ENCODE results near the gene HIBADH.

The HIBADH gene

DNA sequence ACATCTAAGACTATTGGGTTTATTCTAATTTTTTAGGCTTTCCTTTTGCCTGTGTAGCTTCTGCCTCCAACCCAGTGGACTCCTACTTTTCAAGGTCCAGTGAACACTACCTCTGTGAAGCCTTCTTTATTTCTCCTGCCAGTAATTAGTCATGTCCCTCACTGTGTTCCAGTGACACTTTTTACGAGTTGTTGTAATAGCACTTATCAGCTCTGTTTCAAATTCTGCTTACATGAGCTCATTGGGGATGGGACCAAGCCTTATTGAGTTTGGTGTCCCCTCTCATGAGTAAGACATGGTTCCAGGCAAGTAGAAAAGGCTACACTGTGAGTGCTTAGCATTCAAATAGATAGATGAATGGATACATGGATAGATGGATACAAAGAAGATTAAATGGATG lies 184.6 kb downstream of the HIBADH start (continued):
- peak; percentile 29; the same call in 1 of the 2 replicates for TF ChIP-seq ZFP69B (tag by site-specific recombination; IDR thresholded peaks at IDR 0.05)
- TF ChIP-seq, protein P1, sequence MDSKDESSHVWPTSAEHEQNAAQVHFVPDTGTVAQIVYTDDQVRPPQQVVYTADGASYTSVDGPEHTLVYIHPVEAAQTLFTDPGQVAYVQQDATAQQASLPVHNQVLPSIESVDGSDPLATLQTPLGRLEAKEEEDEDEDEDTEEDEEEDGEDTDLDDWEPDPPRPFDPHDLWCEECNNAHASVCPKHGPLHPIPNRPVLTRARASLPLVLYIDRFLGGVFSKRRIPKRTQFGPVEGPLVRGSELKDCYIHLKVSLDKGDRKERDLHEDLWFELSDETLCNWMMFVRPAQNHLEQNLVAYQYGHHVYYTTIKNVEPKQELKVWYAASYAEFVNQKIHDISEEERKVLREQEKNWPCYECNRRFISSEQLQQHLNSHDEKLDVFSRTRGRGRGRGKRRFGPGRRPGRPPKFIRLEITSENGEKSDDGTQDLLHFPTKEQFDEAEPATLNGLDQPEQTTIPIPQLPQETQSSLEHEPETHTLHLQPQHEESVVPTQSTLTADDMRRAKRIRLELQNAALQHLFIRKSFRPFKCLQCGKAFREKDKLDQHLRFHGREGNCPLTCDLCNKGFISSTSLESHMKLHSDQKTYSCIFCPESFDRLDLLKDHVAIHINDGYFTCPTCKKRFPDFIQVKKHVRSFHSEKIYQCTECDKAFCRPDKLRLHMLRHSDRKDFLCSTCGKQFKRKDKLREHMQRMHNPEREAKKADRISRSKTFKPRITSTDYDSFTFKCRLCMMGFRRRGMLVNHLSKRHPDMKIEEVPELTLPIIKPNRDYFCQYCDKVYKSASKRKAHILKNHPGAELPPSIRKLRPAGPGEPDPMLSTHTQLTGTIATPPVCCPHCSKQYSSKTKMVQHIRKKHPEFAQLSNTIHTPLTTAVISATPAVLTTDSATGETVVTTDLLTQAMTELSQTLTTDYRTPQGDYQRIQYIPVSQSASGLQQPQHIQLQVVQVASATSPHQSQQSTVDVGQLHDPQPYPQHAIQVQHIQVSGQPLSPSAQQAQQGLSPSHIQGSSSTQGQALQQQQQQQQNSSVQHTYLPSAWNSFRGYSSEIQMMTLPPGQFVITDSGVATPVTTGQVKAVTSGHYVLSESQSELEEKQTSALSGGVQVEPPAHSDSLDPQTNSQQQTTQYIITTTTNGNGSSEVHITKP (tag by site-specific recombination; IDR thresholded peaks at IDR 0.05) = 0 out of 2 replicates have a peak, but pooled peaks have one; percentile 20
- TF ChIP-seq, protein P2, sequence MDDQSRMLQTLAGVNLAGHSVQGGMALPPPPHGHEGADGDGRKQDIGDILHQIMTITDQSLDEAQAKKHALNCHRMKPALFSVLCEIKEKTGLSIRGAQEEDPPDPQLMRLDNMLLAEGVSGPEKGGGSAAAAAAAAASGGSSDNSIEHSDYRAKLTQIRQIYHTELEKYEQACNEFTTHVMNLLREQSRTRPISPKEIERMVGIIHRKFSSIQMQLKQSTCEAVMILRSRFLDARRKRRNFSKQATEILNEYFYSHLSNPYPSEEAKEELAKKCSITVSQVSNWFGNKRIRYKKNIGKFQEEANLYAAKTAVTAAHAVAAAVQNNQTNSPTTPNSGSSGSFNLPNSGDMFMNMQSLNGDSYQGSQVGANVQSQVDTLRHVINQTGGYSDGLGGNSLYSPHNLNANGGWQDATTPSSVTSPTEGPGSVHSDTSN (CRISPR knock-in tag; IDR thresholded peaks at IDR 0.05) = no peak
- TF ChIP-seq ZNF843 (tag by site-specific recombination; IDR thresholded peaks at IDR 0.05) = peak; percentile 83
- peak; percentile 53; the same call in 1 of the 2 replicates for TF ChIP-seq ZEB2 (tag by site-specific recombination; IDR thresholded peaks at IDR 0.05)
- no peak for TF ChIP-seq ZNF529 (tag by site-specific recombination; IDR thresholded peaks at IDR 0.05; ENCODE audit: insufficient replicate concordance)
- TF ChIP-seq ZNF416 (tag by site-specific recombination; IDR thresholded peaks at IDR 0.05) = no peak
- no peak for TF ChIP-seq ZNF514 (tag by site-specific recombination; IDR thresholded peaks at IDR 0.05)
- TF ChIP-seq ZNF830 (tag by site-specific recombination; IDR thresholded peaks at IDR 0.05; ENCODE audit: low read depth) = no peak
- TF ChIP-seq, protein P3, sequence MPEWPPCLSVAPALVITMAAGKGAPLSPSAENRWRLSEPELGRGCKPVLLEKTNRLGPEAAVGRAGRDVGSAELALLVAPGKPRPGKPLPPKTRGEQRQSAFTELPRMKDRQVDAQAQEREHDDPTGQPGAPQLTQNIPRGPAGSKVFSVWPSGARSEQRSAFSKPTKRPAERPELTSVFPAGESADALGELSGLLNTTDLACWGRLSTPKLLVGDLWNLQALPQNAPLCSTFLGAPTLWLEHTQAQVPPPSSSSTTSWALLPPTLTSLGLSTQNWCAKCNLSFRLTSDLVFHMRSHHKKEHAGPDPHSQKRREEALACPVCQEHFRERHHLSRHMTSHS (tag by site-specific recombination; IDR thresholded peaks at IDR 0.05) = no peak
- TF ChIP-seq, protein P4, sequence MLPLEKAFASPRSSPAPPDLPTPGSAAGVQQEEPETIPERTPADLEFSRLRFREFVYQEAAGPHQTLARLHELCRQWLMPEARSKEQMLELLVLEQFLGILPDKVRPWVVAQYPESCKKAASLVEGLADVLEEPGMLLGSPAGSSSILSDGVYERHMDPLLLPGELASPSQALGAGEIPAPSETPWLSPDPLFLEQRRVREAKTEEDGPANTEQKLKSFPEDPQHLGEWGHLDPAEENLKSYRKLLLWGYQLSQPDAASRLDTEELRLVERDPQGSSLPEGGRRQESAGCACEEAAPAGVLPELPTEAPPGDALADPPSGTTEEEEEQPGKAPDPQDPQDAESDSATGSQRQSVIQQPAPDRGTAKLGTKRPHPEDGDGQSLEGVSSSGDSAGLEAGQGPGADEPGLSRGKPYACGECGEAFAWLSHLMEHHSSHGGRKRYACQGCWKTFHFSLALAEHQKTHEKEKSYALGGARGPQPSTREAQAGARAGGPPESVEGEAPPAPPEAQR (tag by site-specific recombination; IDR thresholded peaks at IDR 0.05) = no peak
- TF ChIP-seq ZNF707 (tag by site-specific recombination; IDR thresholded peaks at IDR 0.05) = no peak
- TF ChIP-seq, protein P5, sequence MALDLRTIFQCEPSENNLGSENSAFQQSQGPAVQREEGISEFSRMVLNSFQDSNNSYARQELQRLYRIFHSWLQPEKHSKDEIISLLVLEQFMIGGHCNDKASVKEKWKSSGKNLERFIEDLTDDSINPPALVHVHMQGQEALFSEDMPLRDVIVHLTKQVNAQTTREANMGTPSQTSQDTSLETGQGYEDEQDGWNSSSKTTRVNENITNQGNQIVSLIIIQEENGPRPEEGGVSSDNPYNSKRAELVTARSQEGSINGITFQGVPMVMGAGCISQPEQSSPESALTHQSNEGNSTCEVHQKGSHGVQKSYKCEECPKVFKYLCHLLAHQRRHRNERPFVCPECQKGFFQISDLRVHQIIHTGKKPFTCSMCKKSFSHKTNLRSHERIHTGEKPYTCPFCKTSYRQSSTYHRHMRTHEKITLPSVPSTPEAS (tag by site-specific recombination; IDR thresholded peaks at IDR 0.05) = no peak
- no peak for TF ChIP-seq ZNF2 (tag by site-specific recombination; IDR thresholded peaks at IDR 0.05)
- TF ChIP-seq, protein P6, sequence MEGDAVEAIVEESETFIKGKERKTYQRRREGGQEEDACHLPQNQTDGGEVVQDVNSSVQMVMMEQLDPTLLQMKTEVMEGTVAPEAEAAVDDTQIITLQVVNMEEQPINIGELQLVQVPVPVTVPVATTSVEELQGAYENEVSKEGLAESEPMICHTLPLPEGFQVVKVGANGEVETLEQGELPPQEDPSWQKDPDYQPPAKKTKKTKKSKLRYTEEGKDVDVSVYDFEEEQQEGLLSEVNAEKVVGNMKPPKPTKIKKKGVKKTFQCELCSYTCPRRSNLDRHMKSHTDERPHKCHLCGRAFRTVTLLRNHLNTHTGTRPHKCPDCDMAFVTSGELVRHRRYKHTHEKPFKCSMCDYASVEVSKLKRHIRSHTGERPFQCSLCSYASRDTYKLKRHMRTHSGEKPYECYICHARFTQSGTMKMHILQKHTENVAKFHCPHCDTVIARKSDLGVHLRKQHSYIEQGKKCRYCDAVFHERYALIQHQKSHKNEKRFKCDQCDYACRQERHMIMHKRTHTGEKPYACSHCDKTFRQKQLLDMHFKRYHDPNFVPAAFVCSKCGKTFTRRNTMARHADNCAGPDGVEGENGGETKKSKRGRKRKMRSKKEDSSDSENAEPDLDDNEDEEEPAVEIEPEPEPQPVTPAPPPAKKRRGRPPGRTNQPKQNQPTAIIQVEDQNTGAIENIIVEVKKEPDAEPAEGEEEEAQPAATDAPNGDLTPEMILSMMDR (tag by site-specific recombination; IDR thresholded peaks at IDR 0.05) = no peak
- no peak for TF ChIP-seq BCL11A (tag by site-specific recombination; IDR thresholded peaks at IDR 0.05; ENCODE audit: low read depth)
- peak; percentile 70; the same call in 1 of the 2 replicates for TF ChIP-seq MZF1 (tag by site-specific recombination; IDR thresholded peaks at IDR 0.05; ENCODE audit: borderline replicate concordance)
- TF ChIP-seq SCRT1 (tag by site-specific recombination; IDR thresholded peaks at IDR 0.05; ENCODE audit: borderline replicate concordance) = no peak
- no peak for TF ChIP-seq ZNF404 (tag by site-specific recombination; IDR thresholded peaks at IDR 0.05)
- no peak for TF ChIP-seq KLF1 (tag by site-specific recombination; IDR thresholded peaks at IDR 0.05)
- TF ChIP-seq ZNF10 (tag by site-specific recombination; IDR thresholded peaks at IDR 0.05) = no peak
- no peak for TF ChIP-seq ZNF596 (tag by site-specific recombination; IDR thresholded peaks at IDR 0.05)
- no peak for TF ChIP-seq ZNF394 (tag by site-specific recombination; IDR thresholded peaks at IDR 0.05; ENCODE audit: borderline replicate concordance)
- TF ChIP-seq ZBTB21 (tag by site-specific recombination; IDR thresholded peaks at IDR 0.05) = no peak
- TF ChIP-seq KLF9 (tag by site-specific recombination; IDR thresholded peaks at IDR 0.05; ENCODE audit: low read depth) = no peak
- TF ChIP-seq ZSCAN23 (tag by site-specific recombination; IDR thresholded peaks at IDR 0.05) = no peak
- TF ChIP-seq ZNF571 (tag by site-specific recombination; IDR thresholded peaks at IDR 0.05) = no peak
- no peak for TF ChIP-seq ZNF433 (tag by site-specific recombination; IDR thresholded peaks at IDR 0.05; ENCODE audit: low read depth)
- no peak for TF ChIP-seq IKZF3 (tag by site-specific recombination; IDR thresholded peaks at IDR 0.05)
- no peak for TF ChIP-seq ZNF837 (tag by site-specific recombination; IDR thresholded peaks at IDR 0.05)
- TF ChIP-seq GFI1B (tag by site-specific recombination; IDR thresholded peaks at IDR 0.05) = no peak

Measured in HEK293 (cell line).